ENCODE results near the gene TRIM33. TPM values are rescaled to one million over a fixed set of nuclear protein-coding genes. Genes with fewer than 3 reads are reported as not detected.
A peak's percentile ranks its signal among the peaks of the same experiment; 100 is the strongest.

Gene TRIM33
- total RNA-seq, 2 donors from 2014 or later, result 36.7 to 54.9 TPM

DNA sequence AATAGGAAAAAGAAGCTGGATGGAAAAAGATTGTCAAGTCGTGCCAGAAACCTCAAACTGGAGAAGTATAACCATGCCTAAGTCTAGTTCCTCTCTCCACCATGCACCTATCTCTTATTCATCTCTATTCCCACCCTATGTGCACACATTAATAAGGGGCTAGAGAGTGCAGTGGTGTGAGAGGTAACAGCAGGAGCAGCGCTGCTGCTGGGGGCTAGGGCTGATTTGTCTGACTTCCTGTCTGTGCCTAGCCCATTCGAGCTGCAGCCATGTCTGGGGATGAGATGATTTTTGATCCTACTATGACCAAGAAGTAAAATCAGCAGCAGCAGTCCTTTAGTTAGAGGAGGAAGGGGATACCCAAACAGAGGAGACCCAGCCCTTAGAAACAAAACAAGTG is 43.0 kb downstream of the TRIM33 start:
- Histone ChIP-seq H3K9me3 (no peaks in the 10 kb centered on the region), H3K4me1 (replicated peaks) (no peaks in the 10 kb centered on the region), H3K27ac (no peak overlapping the region), H3K4me3 (no peak overlapping the region), H3K36me3 (no peaks in the 10 kb centered on the region), H3K27me3 (replicated peaks; ENCODE audit: insufficient read depth) (no peaks in the 10 kb centered on the region)
- TF ChIP-seq, protein P1, sequence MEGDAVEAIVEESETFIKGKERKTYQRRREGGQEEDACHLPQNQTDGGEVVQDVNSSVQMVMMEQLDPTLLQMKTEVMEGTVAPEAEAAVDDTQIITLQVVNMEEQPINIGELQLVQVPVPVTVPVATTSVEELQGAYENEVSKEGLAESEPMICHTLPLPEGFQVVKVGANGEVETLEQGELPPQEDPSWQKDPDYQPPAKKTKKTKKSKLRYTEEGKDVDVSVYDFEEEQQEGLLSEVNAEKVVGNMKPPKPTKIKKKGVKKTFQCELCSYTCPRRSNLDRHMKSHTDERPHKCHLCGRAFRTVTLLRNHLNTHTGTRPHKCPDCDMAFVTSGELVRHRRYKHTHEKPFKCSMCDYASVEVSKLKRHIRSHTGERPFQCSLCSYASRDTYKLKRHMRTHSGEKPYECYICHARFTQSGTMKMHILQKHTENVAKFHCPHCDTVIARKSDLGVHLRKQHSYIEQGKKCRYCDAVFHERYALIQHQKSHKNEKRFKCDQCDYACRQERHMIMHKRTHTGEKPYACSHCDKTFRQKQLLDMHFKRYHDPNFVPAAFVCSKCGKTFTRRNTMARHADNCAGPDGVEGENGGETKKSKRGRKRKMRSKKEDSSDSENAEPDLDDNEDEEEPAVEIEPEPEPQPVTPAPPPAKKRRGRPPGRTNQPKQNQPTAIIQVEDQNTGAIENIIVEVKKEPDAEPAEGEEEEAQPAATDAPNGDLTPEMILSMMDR (IDR thresholded peaks at IDR 0.05), result no peak
- TF ChIP-seq POLR2AphosphoS5 (IDR thresholded peaks at IDR 0.05) (no peak), POLR2A (IDR thresholded peaks at IDR 0.05) (no peak)
- 62% methylated on average over 3 of the region's 3 CpGs for WGBS
- no peak for DNase-seq (ENCODE audit: low spot score)
- intact Hi-C loops (cut with DNase I), result no loop called here

DNA sequence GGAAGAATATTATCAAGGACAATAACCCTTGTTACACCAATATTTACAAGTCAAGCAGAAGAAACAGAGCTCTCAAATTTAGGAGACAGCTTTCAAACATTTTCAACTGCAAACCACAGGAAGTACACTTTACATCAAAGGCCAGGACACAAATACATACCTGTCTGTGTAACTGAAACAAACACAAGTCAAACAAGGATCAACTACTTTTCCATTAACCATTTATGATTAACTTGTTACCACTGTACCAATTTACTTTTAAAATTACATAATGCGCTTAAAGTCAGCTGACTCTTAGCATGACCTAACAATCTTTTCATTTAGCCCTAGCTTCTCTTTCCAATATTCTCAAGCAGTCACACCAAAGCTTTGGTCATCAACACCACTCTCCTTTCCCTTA is 43.5 kb downstream of the TRIM33 start:
- no peaks in the 10 kb centered on the region for H3K36me3 ChIP-seq
- intact Hi-C loops (cut with DNase I), result no loop called here
- no peaks in the 10 kb centered on the region for H3K27me3 ChIP-seq (replicated peaks; ENCODE audit: insufficient read depth)
- no peak for DNase-seq (ENCODE audit: low spot score)
- TF ChIP-seq POLR2A (IDR thresholded peaks at IDR 0.05), result no peak
- TF ChIP-seq POLR2AphosphoS5 (IDR thresholded peaks at IDR 0.05), result no peak
- TF ChIP-seq, protein P1 (IDR thresholded peaks at IDR 0.05), result no peak
- no peak overlapping the region for H3K27ac ChIP-seq
- no peaks in the 10 kb centered on the region for H3K9me3 ChIP-seq
- no peaks in the 10 kb centered on the region for H3K4me1 ChIP-seq (replicated peaks)
- no peak overlapping the region for H3K4me3 ChIP-seq
- WGBS, result 90% methylated on average over 1 of the region's 1 CpG

DNA sequence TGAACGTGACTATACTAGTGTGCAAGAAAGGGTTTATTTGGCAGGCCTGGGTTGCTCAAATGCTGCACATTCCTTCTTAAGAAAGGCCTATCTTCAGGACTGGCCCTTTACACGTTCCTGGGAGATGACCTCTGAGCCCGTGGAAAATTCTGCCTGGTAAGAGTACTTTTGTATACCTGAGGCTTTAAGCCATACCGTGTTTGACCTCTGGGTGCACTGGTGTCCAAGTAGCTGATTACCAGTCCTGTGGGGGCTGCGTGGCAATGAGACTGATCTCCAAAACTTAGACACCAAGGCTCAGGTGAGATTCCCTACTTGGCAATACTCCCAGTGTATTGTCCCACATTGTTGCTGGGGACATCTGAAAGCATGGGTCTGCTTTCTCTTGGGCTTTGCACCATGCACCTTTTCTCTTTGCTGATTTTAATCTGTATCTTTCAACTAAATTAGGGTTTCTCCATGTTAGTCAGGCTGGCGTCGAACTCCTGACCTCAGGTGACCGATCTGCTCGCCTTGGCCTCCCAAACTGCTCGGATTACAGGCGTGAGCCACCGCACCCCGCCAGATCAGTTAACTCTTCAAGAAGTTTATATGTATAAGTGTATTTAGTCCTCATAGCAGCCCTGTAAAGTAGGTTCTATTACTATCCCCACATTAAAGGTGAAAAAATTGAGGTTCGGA is 44.5 kb downstream of the TRIM33 start:
- TF ChIP-seq, protein P1 (IDR thresholded peaks at IDR 0.05), result no peak
- no peak for TF ChIP-seq POLR2AphosphoS5 (IDR thresholded peaks at IDR 0.05)
- no peak for TF ChIP-seq POLR2A (IDR thresholded peaks at IDR 0.05)
- Histone ChIP-seq H3K4me1 (replicated peaks) (no peaks in the 10 kb centered on the region), H3K9me3 (no peaks in the 10 kb centered on the region), H3K36me3 (no peaks in the 10 kb centered on the region), H3K27ac (no peak overlapping the region), H3K4me3 (no peak overlapping the region), H3K27me3 (replicated peaks; ENCODE audit: insufficient read depth) (no peaks in the 10 kb centered on the region)
- WGBS, result 92% methylated on average over 14 of the region's 14 CpGs
- intact Hi-C loops (cut with DNase I), result no loop called here
- no peak for DNase-seq (ENCODE audit: low spot score)

DNA sequence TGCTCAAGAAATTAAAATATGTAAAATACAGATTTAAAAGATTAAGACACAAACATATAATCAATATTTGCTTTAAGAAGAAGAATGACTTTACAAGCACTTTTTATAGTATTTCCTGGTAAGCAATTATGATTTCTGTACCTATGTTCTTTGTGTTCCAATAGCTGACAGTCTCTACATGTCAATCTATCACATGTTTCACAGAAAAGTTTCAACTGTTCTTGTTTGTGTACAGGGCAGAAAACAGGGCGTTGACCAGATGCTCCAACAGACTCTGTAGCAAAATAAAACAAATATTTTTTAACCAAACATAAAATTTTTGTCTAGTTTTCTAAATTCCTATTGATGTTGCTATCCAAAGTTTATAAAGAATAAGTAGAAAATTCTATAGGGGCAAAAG is 48.0 kb downstream of the TRIM33 start:
- H3K27ac ChIP-seq, result no peak overlapping the region
- H3K27me3 ChIP-seq (replicated peaks; ENCODE audit: insufficient read depth), result no peaks in the 10 kb centered on the region
- 70% methylated on average over 1 of the region's 1 CpG for WGBS
- no peaks in the 10 kb centered on the region for H3K4me1 ChIP-seq (replicated peaks)
- no peaks in the 10 kb centered on the region for H3K9me3 ChIP-seq
- no peak overlapping the region for H3K4me3 ChIP-seq
- H3K36me3 ChIP-seq, result no peaks in the 10 kb centered on the region
- DNase-seq (ENCODE audit: low spot score), result no peak
- TF ChIP-seq POLR2AphosphoS5 (IDR thresholded peaks at IDR 0.05) (peak; percentile 51), POLR2A (IDR thresholded peaks at IDR 0.05) (no peak)
- TF ChIP-seq, protein P1 (IDR thresholded peaks at IDR 0.05), result no peak
- intact Hi-C loops (cut with DNase I), result no loop called here

DNA sequence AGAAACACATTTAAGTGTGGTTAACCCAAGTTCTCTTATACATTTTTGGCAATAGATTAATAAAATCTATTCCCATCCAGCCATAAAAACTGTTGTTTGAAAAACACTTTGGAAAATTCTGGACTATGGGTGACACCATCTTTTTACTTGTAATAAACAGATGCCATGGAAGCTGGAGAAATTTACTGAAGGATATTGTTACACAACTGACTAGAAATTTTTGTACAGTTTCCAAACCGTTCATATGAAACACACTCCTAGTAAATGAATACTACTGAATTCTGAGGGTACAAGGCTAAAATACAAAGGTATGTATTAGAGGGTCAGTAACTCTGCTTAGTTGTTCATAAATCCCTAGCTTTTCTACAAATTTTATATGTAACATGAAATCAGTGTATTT is 48.7 kb downstream of the TRIM33 start:
- Histone ChIP-seq H3K27me3 (replicated peaks; ENCODE audit: insufficient read depth) (no peaks in the 10 kb centered on the region), H3K4me1 (replicated peaks) (no peaks in the 10 kb centered on the region), H3K4me3 (no peak overlapping the region), H3K9me3 (no peaks in the 10 kb centered on the region), H3K27ac (no peak overlapping the region), H3K36me3 (no peaks in the 10 kb centered on the region)
- no peak for DNase-seq (ENCODE audit: low spot score)
- TF ChIP-seq, protein P1 (IDR thresholded peaks at IDR 0.05), result no peak
- no peak for TF ChIP-seq POLR2A (IDR thresholded peaks at IDR 0.05)
- no peak for TF ChIP-seq POLR2AphosphoS5 (IDR thresholded peaks at IDR 0.05)
- intact Hi-C loops (cut with DNase I), result no loop called here
- 79% methylated on average over 1 of the region's 1 CpG for WGBS

All from prostate gland (tissue), 2 donors.